HT1080 (cell line): ENCODE measurements around the gene C6orf136. TPM values are rescaled to one million over a fixed set of nuclear protein-coding genes. Genes with fewer than 3 reads are reported as not detected.
A peak's percentile ranks its signal among the peaks of the same experiment; 100 is the strongest.

ENCODE experiments used
- DNase-seq: peaks from one replicate; pipeline ENCODE4 v3.0.0-alpha.2; 2015; ENCODE audit warnings: low read depth
- total RNA-seq: library from RNA; depleted of rRNA; stranded (reverse); fragments of >200 nt; shearing (Covaris generic); gene quantifications from 2 replicates; pipeline ENCODE4 v1.2.3, GENCODE V29; 2014; rRNA removed

The C6orf136 gene
- total RNA-seq, 1 experiment from 2014 or later, result 16.2 TPM

- DNase-seq, result peak; percentile 42
These were observed 38.5 kb downstream of the C6orf136 start for GRCh38 chr6:30685157-30686008.

GRCh38 chr6:30686009-30686907 is 39.3 kb downstream of the C6orf136 start, which contains the start of gene PPP1R18:
TSS of gene PPP1R18 (minus strand) at chr6:30686645. CDS start at chr6:30686018, 627 bp downstream.
- DNase-seq, result peak; percentile 64

- peak; percentile 99 for DNase-seq
These were observed 40.1 kb downstream of the C6orf136 start for GRCh38 chr6:30686908-30687658.

DNA sequence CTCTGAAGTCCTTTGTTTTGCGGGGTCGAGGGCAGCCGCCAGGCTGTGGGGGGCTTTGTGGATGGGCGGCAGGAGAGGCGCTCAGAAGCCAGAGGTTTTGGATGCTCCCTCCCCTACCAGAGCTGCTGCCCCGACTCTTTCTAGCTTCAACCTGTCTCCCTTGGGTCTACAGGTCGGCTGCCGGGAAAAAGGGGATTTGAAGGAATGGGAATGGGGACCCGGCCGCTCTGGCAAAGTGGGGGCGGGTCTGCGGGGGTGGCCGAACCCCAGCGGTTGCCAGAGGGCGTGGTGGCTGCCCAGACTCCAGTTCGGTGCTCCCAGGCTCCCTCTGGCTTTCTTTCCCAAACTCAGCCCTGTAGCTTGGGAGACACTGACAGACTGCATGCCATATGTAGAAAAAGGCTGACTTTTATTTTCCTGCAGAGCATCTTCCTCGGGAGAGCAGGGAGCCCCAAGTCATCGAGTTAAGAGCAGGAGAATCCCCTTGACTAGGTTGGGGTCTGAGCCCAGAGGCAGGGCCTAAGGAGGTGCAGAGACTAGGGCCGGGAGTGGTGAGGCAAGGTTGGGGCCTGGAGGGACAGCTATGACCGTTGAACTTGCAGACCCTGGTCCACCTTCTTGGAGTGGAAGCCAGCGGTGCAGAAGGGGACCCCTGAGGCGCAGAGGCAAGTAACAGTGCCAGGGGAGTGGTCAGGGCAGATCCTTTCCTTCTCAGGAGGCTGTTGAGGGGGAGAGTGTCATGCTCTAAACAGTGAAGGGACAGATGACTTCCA is 40.9 kb downstream of the C6orf136 start:
- no peak for DNase-seq

DNA sequence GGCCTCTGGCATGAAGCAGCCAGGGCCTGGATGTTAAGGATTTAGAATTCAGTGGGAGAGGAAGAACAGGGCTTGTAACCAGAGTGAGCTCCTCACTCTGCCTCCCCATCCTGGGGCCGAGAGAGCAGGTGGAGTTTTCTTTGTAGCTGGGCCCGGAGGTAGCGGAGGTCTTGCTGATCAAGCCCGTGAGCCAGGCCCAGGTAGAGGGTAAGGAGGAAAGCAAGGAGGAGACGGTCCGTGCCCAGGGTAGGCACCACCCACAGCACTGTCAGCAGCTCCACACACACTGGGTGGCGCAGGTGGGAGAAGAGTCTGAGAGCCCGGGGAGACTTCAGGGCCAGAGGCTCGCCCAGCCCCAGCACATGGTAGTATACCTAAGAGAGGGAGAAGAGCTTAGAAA is 41.6 kb downstream of the C6orf136 start:
- no peak for DNase-seq

- DNase-seq, result no peak
These were observed 42.3 kb downstream of the C6orf136 start for GRCh38 chr6:30689022-30689865.

- no peak for DNase-seq
These were observed 43.1 kb downstream of the C6orf136 start for GRCh38 chr6:30689985-30690384.

- peak; percentile 85 for DNase-seq
These were observed 43.7 kb downstream of the C6orf136 start, which contains the start of gene NRM for GRCh38 chr6:30690403-30691207. TSS of gene NRM (minus strand) at chr6:30690984. CDS start at chr6:30690974, 10 bp downstream.

GRCh38 chr6:30691208-30691847 is 44.4 kb downstream of the C6orf136 start:
- DNase-seq, result no peak

- no peak for DNase-seq
These were observed 49.5 kb downstream of the C6orf136 start for GRCh38 chr6:30696432-30696831.

- no peak for DNase-seq
These were observed 53.4 kb downstream of the C6orf136 start for GRCh38 chr6:30700340-30700739.

Other genes with a start within 250 kb of the C6orf136 start
- gene HLA-E, start 157.6 kb upstream of the C6orf136 start, total RNA-seq, result 51.5 and 51.9 TPM in 2 replicates
- gene GNL1, start 90.6 kb upstream of the C6orf136 start, total RNA-seq, result 67.5 and 78.6 TPM in 2 replicates
- gene PRR3, start 89.8 kb upstream of the C6orf136 start, total RNA-seq, result 12.7 and 21.4 TPM in 2 replicates
- 72.3 and 77.8 TPM in 2 replicates for gene ABCF1, start 75.7 kb upstream of the C6orf136 start, total RNA-seq
- gene PPP1R10, start 29.9 kb upstream of the C6orf136 start, total RNA-seq, result 27.0 and 29.5 TPM in 2 replicates
- gene MRPS18B, start 29.3 kb upstream of the C6orf136 start, total RNA-seq, result 112 and 132 TPM in 2 replicates
- gene ATAT1, start 20.3 kb upstream of the C6orf136 start, total RNA-seq, result 4.5 and 6.6 TPM in 2 replicates
- 50.2 and 55.5 TPM in 2 replicates for gene DHX16, start 25.9 kb downstream of the C6orf136 start, total RNA-seq
- gene PPP1R18, start 39.5 kb downstream of the C6orf136 start, total RNA-seq, result 86.0 and 109 TPM in 2 replicates
- 11.2 and 18.5 TPM in 2 replicates for gene NRM, start 43.9 kb downstream of the C6orf136 start, total RNA-seq
- gene MDC1, start 70.1 kb downstream of the C6orf136 start, total RNA-seq, result 11.0 and 12.9 TPM in 2 replicates
- gene TUBB, start 73.2 kb downstream of the C6orf136 start, total RNA-seq, result 1,534 and 1,911 TPM in 2 replicates
- gene FLOT1, start 95.6 kb downstream of the C6orf136 start, total RNA-seq, result 67.0 and 73.8 TPM in 2 replicates
- 156 and 195 TPM in 2 replicates for gene IER3, start 97.4 kb downstream of the C6orf136 start, total RNA-seq
- gene DDR1, start 237.4 kb downstream of the C6orf136 start, total RNA-seq, result 34.8 and 37.0 TPM in 2 replicates